ENCODE measurements around the gene APBA2. TPM values are rescaled to one million over a fixed set of nuclear protein-coding genes. Genes with fewer than 3 reads are reported as not detected.

Gene APBA2
- total RNA-seq, 2 experiments from 2014 or later = not detected

DNA sequence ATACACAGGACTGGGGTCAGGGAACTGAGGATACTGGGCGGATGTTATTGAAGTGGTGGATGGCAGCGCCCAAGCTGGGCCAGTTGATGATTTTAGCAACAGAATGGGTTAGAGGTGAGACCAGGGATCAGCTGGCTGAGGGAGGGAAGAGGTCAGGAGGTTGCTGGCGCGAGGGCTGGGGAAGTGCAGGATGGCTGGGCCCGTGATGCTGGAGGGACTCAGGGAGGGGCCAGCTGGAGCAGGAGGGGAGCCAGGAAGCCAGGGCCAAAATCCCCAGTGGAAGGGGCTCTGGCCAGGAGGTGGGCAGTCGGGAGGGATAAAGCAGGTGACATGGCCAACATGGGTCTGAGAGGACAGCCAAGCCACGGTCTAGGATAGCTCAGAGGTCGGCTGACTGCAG is 205.9 kb downstream of the APBA2 start:
- Histone ChIP-seq H3K4me3 (ENCODE audit: low read depth, low read length, poor library complexity, severe bottlenecking) (no peak overlapping the region), H3K79me2 (ENCODE audit: insufficient read depth, low read depth, low read length) (no peaks in the 10 kb centered on the region), H3K4me1 (ENCODE audit: insufficient read depth, low read length, poor library complexity, severe bottlenecking) (no peaks in the 10 kb centered on the region), H4K20me1 (ENCODE audit: insufficient read depth, low read length) (no peaks in the 10 kb centered on the region), H3K4me2 (ENCODE audit: low read length) (no peak overlapping the region), H3K36me3 (ENCODE audit: insufficient read depth, low read length) (no peaks in the 10 kb centered on the region), H3K27ac (ENCODE audit: low read depth, low read length, poor library complexity, severe bottlenecking) (no peak overlapping the region), H3K9me3 (ENCODE audit: low read length) (no peaks in the 10 kb centered on the region), H2AFZ (ENCODE audit: low read length) (no peak overlapping the region), H3K9me2 (ENCODE audit: insufficient read depth, low read length) (no peaks in the 10 kb centered on the region)
- ChIA-PET POLR2A (no interaction called here), CTCF (ENCODE audit: unreplicated experiment) (no interaction called here)
- intact Hi-C loops (cut with micrococcal nuclease; ENCODE audit: unreplicated experiment) = no loop called here
- no peak for TF ChIP-seq EZH2phosphoT487 (IDR thresholded peaks at IDR 0.05; ENCODE audit: borderline replicate concordance, low read depth, low read length)
- TF ChIP-seq, protein P1, sequence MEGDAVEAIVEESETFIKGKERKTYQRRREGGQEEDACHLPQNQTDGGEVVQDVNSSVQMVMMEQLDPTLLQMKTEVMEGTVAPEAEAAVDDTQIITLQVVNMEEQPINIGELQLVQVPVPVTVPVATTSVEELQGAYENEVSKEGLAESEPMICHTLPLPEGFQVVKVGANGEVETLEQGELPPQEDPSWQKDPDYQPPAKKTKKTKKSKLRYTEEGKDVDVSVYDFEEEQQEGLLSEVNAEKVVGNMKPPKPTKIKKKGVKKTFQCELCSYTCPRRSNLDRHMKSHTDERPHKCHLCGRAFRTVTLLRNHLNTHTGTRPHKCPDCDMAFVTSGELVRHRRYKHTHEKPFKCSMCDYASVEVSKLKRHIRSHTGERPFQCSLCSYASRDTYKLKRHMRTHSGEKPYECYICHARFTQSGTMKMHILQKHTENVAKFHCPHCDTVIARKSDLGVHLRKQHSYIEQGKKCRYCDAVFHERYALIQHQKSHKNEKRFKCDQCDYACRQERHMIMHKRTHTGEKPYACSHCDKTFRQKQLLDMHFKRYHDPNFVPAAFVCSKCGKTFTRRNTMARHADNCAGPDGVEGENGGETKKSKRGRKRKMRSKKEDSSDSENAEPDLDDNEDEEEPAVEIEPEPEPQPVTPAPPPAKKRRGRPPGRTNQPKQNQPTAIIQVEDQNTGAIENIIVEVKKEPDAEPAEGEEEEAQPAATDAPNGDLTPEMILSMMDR (conservative IDR thresholded peaks at IDR 0.05; ENCODE audit: low read length) = no peak
- BruUV-seq (replicated peaks) = no TSS peak
- DNase-seq (ENCODE audit: low spot score) = no peak

DNA sequence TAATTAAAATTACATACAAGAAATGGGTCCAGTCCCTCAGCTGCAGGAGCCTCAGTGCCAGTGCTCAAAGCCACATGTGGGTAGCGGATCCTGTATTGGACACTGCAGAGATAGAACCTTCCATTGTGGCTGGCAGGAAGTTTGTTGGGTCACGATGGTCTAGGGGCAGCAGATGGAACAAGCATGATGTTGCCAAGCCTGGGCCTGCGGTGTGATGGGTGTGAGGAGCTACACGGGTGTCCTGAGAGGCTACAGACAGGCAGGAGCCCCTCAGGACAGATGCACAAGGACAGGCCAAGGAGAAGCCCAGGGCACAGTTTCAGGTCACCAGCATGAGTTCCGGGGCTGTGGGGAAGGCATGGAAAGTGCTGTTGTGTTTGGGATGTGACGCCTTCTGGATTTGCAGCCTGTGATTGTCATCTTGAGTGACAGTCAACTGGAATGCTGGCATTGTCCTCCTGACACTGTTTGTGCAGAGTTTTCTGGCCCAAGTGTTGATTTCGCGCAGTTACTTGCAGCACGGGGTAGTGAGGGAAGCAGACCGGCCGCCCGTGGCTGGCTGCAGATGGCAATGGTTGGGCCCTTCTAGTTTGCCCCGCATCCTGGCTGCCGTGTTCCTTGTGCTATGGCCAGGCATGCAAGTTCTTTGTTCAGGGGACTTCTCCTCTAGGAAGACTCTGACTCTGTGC is 206.7 kb downstream of the APBA2 start:
- Histone ChIP-seq H3K9me2 (ENCODE audit: insufficient read depth, low read length) (no peaks in the 10 kb centered on the region), H3K9me3 (ENCODE audit: low read length) (no peaks in the 10 kb centered on the region), H4K20me1 (ENCODE audit: insufficient read depth, low read length) (no peaks in the 10 kb centered on the region), H3K4me2 (ENCODE audit: low read length) (no peak overlapping the region), H3K36me3 (ENCODE audit: insufficient read depth, low read length) (no peaks in the 10 kb centered on the region), H3K27ac (ENCODE audit: low read depth, low read length, poor library complexity, severe bottlenecking) (no peak overlapping the region), H3K4me1 (ENCODE audit: insufficient read depth, low read length, poor library complexity, severe bottlenecking) (no peaks in the 10 kb centered on the region), H3K79me2 (ENCODE audit: insufficient read depth, low read depth, low read length) (no peaks in the 10 kb centered on the region), H2AFZ (ENCODE audit: low read length) (no peak overlapping the region), H3K4me3 (ENCODE audit: low read depth, low read length, poor library complexity, severe bottlenecking) (no peak overlapping the region)
- POLR2A ChIA-PET = no interaction called here
- TF ChIP-seq, protein P1 (conservative IDR thresholded peaks at IDR 0.05; ENCODE audit: low read length) = no peak
- TF ChIP-seq EZH2phosphoT487 (IDR thresholded peaks at IDR 0.05; ENCODE audit: borderline replicate concordance, low read depth, low read length) = no peak
- intact Hi-C loops (cut with micrococcal nuclease; ENCODE audit: unreplicated experiment) = no loop called here
- no TSS peak for BruUV-seq (replicated peaks)
- no peak for DNase-seq (ENCODE audit: low spot score)
- CTCF ChIA-PET (ENCODE audit: unreplicated experiment) = no interaction called here

DNA sequence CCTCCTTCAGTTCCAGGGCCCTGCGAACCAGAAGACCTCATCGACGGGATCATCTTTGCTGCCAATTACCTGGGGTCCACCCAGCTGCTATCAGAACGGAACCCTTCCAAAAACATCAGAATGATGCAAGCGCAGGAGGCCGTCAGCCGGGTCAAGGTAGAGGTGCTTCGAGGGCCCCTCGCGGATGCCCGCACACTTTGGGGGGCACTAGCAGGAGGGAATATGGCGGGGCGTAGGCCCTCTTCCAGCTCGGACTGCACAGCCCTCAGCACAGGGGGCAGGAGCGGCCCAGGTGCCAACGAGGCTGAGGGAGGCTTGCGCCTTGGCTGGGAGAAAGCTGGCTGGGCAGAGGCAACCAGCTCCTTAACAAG is 207.3 kb downstream of the APBA2 start:
- no peaks in the 10 kb centered on the region for H3K4me1 ChIP-seq (ENCODE audit: insufficient read depth, low read length, poor library complexity, severe bottlenecking)
- no peaks in the 10 kb centered on the region for H3K79me2 ChIP-seq (ENCODE audit: insufficient read depth, low read depth, low read length)
- no peaks in the 10 kb centered on the region for H4K20me1 ChIP-seq (ENCODE audit: insufficient read depth, low read length)
- intact Hi-C loops (cut with micrococcal nuclease; ENCODE audit: unreplicated experiment) = no loop called here
- H3K36me3 ChIP-seq (ENCODE audit: insufficient read depth, low read length) = no peaks in the 10 kb centered on the region
- no peak for DNase-seq (ENCODE audit: low spot score)
- BruUV-seq (replicated peaks) = no TSS peak
- CTCF ChIA-PET (ENCODE audit: unreplicated experiment) = no interaction called here
- no peak overlapping the region for H3K4me3 ChIP-seq (ENCODE audit: low read depth, low read length, poor library complexity, severe bottlenecking)
- no peak overlapping the region for H3K4me2 ChIP-seq (ENCODE audit: low read length)
- no peak overlapping the region for H2AFZ ChIP-seq (ENCODE audit: low read length)
- POLR2A ChIA-PET = no interaction called here
- no peaks in the 10 kb centered on the region for H3K9me3 ChIP-seq (ENCODE audit: low read length)
- H3K9me2 ChIP-seq (ENCODE audit: insufficient read depth, low read length) = no peaks in the 10 kb centered on the region
- H3K27ac ChIP-seq (ENCODE audit: low read depth, low read length, poor library complexity, severe bottlenecking) = no peak overlapping the region
- TF ChIP-seq EZH2phosphoT487 (IDR thresholded peaks at IDR 0.05; ENCODE audit: borderline replicate concordance, low read depth, low read length) = no peak
- TF ChIP-seq, protein P1 (conservative IDR thresholded peaks at IDR 0.05; ENCODE audit: low read length) = no peak

Data from OCI-LY7 (cell line).